Glutamatergic neuron (in vitro differentiated cells): ENCODE results near the gene VPS25. TPM values are rescaled to one million over a fixed set of nuclear protein-coding genes. Genes with fewer than 3 reads are reported as not detected.

Source experiments
- DNase-seq: peaks from one replicate; pipeline ENCODE4 v3.0.0; 2022
- H3K27ac Mint-ChIP-seq: one replicate; pipeline ENCODE4 v1.8.0; 2020; ENCODE audit warnings: mild to moderate bottlenecking, mixed read lengths, inconsistent platforms; ENCODE audit not compliant: unreplicated experiment
- H3K27me3 Mint-ChIP-seq: one replicate; pipeline ENCODE4 v1.8.0; 2020; ENCODE audit warnings: mild to moderate bottlenecking, moderate library complexity, mixed read lengths, inconsistent platforms; ENCODE audit not compliant: unreplicated experiment
- H3K36me3 Mint-ChIP-seq: one replicate; pipeline ENCODE4 v1.8.0; 2020; ENCODE audit warnings: mild to moderate bottlenecking, mixed read lengths, inconsistent platforms; ENCODE audit not compliant: unreplicated experiment
- H3K4me1 Mint-ChIP-seq: one replicate; pipeline ENCODE4 v1.8.0; 2020; ENCODE audit warnings: mild to moderate bottlenecking, low read depth, mixed read lengths, inconsistent platforms; ENCODE audit not compliant: unreplicated experiment
- H3K4me3 Mint-ChIP-seq: one replicate; pipeline ENCODE4 v1.8.0; 2020; ENCODE audit warnings: mild to moderate bottlenecking, mixed read lengths, inconsistent platforms; ENCODE audit not compliant: unreplicated experiment
- H3K9me3 Mint-ChIP-seq: one replicate; pipeline ENCODE4 v1.8.0; 2020; ENCODE audit warnings: mild to moderate bottlenecking, moderate library complexity, mixed read lengths, inconsistent platforms; ENCODE audit not compliant: unreplicated experiment
- CTCF ChIP-seq: fragments of 200-600 bp; sonication (generic); IDR thresholded peaks from one replicate; pipeline ENCODE4 v1.5.0; 2021; ENCODE audit not compliant: partially characterized antibody, unreplicated experiment
- total RNA-seq: library from RNA; stranded (reverse); fragmentation: NEBNext Ultra II Directional; extraction: Animal tissue kit (Norgen Biotek cat#: 25700); gene quantifications from one replicate; pipeline ENCODE4 v1.2.1, GENCODE V29; 2021; ENCODE audit not compliant: unreplicated experiment

The VPS25 gene
- total RNA-seq, 1 donor from 2014 or later = 84.3 TPM

- Mint-ChIP-seq H3K9me3 (no peaks in the 10 kb centered on the region), H3K4me1 (peaks cover 5% of the 10 kb centered on the region), H3K36me3 (no peaks in the 10 kb centered on the region), H3K4me3 (peak overlapping the region; percentile 65), H3K27me3 (peaks cover 9% of the 10 kb centered on the region), H3K27ac (no peak overlapping the region)
- no peak for DNase-seq
- no peak for TF ChIP-seq CTCF
Observed at GRCh38 chr17:42759982-42760651, 13.1 kb upstream of the VPS25 start.

GRCh38 chr17:42760652-42761581 lies 12.3 kb upstream of the VPS25 start, which contains the start of gene RAMP2:
TSS of gene RAMP2 (plus strand) at chr17:42761227. CDS start at chr17:42761262, 35 bp downstream.
- Mint-ChIP-seq H3K4me3 (peak within 1 kb of the TSS; percentile 65), H3K27ac (no peak within 1 kb of the TSS), H3K4me1 (peaks cover 5% of the 10 kb centered on the region), H3K9me3 (no peaks in the 10 kb centered on the region), H3K36me3 (no peaks in the 10 kb centered on the region), H3K27me3 (peaks cover 12% of the 10 kb centered on the region)
- peak; percentile 66 for DNase-seq
- no peak for TF ChIP-seq CTCF

- Mint-ChIP-seq H3K9me3 (no peaks in the 10 kb centered on the region), H3K4me3 (peak overlapping the region; percentile 57), H3K27me3 (peaks cover 12% of the 10 kb centered on the region), H3K4me1 (peaks cover 5% of the 10 kb centered on the region), H3K36me3 (no peaks in the 10 kb centered on the region), H3K27ac (no peak overlapping the region)
- no peak for TF ChIP-seq CTCF
- no peak for DNase-seq
Observed at GRCh38 chr17:42761638-42762037, 11.6 kb upstream of the VPS25 start.

GRCh38 chr17:42766124-42766523 lies 7.1 kb upstream of the VPS25 start:
- Mint-ChIP-seq H3K27me3 (peaks cover 10% of the 10 kb centered on the region), H3K9me3 (no peaks in the 10 kb centered on the region), H3K36me3 (no peaks in the 10 kb centered on the region), H3K27ac (no peak overlapping the region), H3K4me1 (peaks cover 5% of the 10 kb centered on the region), H3K4me3 (no peak overlapping the region)
- no peak for DNase-seq
- no peak for TF ChIP-seq CTCF
